Mucosa of descending colon (tissue), 3 donors: ENCODE results near the gene DDX11. TPM values are rescaled to one million over a fixed set of nuclear protein-coding genes. Genes with fewer than 3 reads are reported as not detected.

ENCODE experiments used
- ATAC-seq: fragments of 200-7000 bp; cut with Tn5 transposase; one replicate; pipeline ENCODE4 v1.9.1; 2020; ENCODE audit warnings: mild to moderate bottlenecking, moderate library complexity
- DNase-seq, 3 donors: peaks; one replicate each; pipeline ENCODE4 v3.0.0-alpha.2; 2020
- H3K36me3 ChIP-seq: fragments of 200-600 bp; one replicate; pipeline ENCODE4 v1.8.0; 2021; ENCODE audit warnings: low read depth, mild to moderate bottlenecking
- H3K4me1 ChIP-seq: fragments of 200-600 bp; one replicate; pipeline ENCODE4 v1.8.0; 2021; ENCODE audit warnings: low read depth, mild to moderate bottlenecking
- H3K4me3 ChIP-seq: fragments of 200-600 bp; one replicate; pipeline ENCODE4 v1.8.0; 2021; ENCODE audit warnings: mild to moderate bottlenecking
- H3K9me3 ChIP-seq: fragments of 200-600 bp; one replicate; pipeline ENCODE4 v1.8.0; 2021; ENCODE audit warnings: mild to moderate bottlenecking
- intact Hi-C, 2 donors: fragments of 100-400 bp; cut with DNase I in 1 of 2; cut with micrococcal nuclease in 1 of 2; formaldehyde crosslinking; loops; one replicate each; pipeline versions ENCODE4 v1.11.0 to v1.11.1; 2022; cut with DNase I, micrococcal nuclease
- total RNA-seq, 3 donors: library from RNA; stranded (reverse); fragmentation: NEBNext Ultra II Directional in 2 of 3; extraction: Animal tissue kit (Norgen Biotek cat#: 25700) in 2 of 3; gene quantifications; one replicate each; pipeline versions ENCODE4 v1.2.1 to v1.2.4, GENCODE V29; 2021 to 2023
- TF ChIP-seq, protein P1 (sequence below): fragments of 200-600 bp; IDR thresholded peaks from one replicate; pipeline ENCODE4 v1.8.0; 2022; ENCODE audit warnings: antibody characterized with exemption, mild to moderate bottlenecking
- donor health status: DM: no; HTN: no; CAD: no; lungs with moderate emphysema.
- donor health status: DM: no; HTN: no; CAD: no.
- donor health status: DM: no; HTN: yes; CAD: no.

DDX11 gene
- total RNA-seq, 3 donors from 2014 or later = 36.3 to 49.7 (median 37.1) TPM

DNA sequence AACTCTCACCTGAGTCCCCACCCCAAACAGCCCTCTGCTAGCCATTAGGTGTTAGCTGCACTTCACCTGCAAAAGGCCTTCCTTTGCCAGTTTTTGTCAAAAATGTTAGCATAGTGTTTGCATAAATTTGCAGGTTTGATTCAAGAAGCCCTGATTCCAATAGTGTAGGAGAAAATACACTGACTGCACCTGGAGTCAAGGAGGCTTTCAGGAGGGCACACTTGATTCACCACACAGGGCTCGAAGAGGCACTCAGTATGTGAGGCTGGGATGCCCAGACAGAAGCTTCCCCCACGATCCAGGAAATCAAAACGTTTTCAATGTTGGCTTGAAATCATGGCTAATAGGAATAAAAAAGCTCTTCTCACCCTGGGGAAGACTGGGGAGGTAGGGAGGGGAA is 40.5 kb upstream of the DDX11 start:
- ATAC-seq (no peak), DNase-seq (no peak)
- Histone ChIP-seq H3K4me3 (no peak overlapping the region), H3K9me3 (no peaks in the 10 kb centered on the region), H3K36me3 (no peaks in the 10 kb centered on the region), H3K4me1 (no peaks in the 10 kb centered on the region)
- intact Hi-C loops = no loop called here
- TF ChIP-seq, protein P1, sequence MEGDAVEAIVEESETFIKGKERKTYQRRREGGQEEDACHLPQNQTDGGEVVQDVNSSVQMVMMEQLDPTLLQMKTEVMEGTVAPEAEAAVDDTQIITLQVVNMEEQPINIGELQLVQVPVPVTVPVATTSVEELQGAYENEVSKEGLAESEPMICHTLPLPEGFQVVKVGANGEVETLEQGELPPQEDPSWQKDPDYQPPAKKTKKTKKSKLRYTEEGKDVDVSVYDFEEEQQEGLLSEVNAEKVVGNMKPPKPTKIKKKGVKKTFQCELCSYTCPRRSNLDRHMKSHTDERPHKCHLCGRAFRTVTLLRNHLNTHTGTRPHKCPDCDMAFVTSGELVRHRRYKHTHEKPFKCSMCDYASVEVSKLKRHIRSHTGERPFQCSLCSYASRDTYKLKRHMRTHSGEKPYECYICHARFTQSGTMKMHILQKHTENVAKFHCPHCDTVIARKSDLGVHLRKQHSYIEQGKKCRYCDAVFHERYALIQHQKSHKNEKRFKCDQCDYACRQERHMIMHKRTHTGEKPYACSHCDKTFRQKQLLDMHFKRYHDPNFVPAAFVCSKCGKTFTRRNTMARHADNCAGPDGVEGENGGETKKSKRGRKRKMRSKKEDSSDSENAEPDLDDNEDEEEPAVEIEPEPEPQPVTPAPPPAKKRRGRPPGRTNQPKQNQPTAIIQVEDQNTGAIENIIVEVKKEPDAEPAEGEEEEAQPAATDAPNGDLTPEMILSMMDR = no peak

DNA sequence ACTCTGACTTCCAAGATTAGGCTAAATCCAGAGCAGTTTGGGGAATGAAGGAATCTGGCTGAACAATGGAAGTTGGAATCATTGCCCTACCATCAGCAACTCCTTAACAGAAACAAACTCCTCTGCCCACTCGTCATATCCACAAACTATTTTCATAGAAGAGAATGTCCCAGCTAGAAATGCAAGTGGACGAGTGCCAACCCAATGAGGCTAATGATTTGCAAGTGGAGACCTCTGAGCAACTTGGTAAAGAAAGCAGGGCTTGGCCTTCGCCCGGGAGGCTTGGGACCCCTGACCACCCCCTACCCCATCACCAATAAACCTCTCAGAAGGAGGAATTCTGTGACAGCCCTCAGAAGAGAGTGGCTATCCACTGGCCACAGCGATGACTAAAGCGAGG is 40.0 kb upstream of the DDX11 start:
- H3K36me3 ChIP-seq = no peaks in the 10 kb centered on the region
- no peaks in the 10 kb centered on the region for H3K9me3 ChIP-seq
- no peak overlapping the region for H3K4me3 ChIP-seq
- intact Hi-C loops = no loop called here
- no peaks in the 10 kb centered on the region for H3K4me1 ChIP-seq
- DNase-seq (no peak), ATAC-seq (no peak)
- TF ChIP-seq, protein P1 = no peak

DNA sequence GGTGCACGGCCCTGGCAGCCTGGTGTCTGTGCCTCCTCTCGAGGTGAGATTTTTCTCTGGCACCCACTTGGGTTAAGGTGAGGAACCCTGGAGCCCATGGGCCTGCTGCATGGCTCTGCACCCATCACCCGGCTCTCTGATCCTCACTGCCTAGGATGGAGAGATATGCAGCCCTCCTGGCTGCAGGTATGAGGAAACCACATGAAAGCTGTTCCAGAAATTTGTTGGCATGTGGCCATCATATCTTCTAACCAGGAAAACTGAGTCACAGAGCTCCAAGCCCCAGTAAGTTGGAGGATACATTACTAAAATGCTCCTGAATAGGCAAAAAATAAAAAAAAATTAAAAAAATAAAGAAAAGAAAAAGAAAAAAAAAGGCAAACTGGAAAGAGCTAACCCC is 39.3 kb upstream of the DDX11 start:
- Histone ChIP-seq H3K36me3 (no peaks in the 10 kb centered on the region), H3K4me1 (no peaks in the 10 kb centered on the region), H3K4me3 (no peak overlapping the region), H3K9me3 (no peaks in the 10 kb centered on the region)
- no peak for ATAC-seq
- intact Hi-C loops = no loop called here
- DNase-seq = no peak
- TF ChIP-seq, protein P1 = no peak

DNA sequence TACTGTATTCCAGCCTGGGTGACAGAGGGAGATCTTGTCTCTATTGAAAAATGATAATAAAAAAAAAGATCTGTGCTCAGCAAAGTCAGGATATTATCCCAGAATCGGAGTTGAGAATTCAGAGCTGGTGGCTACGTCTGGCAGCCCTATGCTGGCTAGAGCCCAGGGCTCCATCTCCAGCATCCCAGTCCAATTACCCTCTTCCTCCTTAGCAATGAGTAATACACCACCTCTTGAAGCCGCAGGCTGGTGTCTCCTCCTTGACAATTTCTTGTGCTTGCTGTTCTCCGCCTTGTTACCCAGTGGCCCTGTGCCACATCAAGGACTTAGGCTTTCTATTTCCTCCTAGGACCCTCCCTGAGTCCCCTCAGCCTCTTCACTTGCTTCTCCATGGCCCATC is 38.4 kb upstream of the DDX11 start:
- ATAC-seq (no peak), DNase-seq (no peak)
- H3K9me3 ChIP-seq = no peaks in the 10 kb centered on the region
- H3K4me3 ChIP-seq = no peak overlapping the region
- TF ChIP-seq, protein P1 = no peak
- intact Hi-C loops = no loop called here
- no peaks in the 10 kb centered on the region for H3K36me3 ChIP-seq
- no peaks in the 10 kb centered on the region for H3K4me1 ChIP-seq

DNA sequence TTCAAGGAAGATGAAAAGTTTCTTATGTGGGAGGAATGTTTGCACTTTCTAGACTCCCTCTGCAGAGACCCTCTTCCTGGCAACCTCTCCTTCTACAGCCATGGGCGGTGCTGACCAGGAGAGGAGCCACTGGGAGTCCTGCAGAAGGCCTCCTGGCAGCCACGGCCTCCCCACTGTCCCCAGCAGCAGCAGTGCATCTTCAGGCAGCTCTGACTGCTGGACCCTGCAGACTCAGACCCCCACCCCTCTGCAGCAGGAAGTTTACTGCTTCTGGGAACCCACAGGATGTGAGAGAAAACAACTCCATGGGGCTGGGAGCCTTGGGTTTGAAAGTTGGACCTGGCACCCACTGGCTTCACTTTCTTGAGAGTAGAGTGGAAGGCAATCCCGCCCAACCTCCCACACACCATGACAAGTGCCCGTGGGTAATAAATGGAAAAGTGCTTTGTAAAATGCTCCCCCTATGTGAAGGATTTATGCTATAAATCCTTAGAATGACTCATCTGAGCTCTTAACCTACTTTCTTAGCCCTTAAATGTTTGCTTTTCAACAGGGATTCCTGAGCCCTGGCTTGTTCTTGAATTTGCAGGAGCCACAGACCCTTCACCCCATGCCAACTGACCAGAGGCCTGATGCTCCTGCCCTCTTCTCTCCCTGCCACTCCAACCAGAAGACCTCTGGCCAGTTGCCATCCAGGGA is 37.5 kb upstream of the DDX11 start:
- intact Hi-C loops = no loop called here

More for the DNA sequence above, 37.5 kb upstream of the DDX11 start:
- DNase-seq (no peak), ATAC-seq (no peak)
- Histone ChIP-seq H3K4me3 (no peak overlapping the region), H3K4me1 (no peaks in the 10 kb centered on the region), H3K9me3 (no peaks in the 10 kb centered on the region), H3K36me3 (no peaks in the 10 kb centered on the region)
- TF ChIP-seq, protein P1 = no peak
